Esophagus muscularis mucosa (tissue), 4 donors: ENCODE measurements around the gene TLX1. TPM values are rescaled to one million over a fixed set of nuclear protein-coding genes. Genes with fewer than 3 reads are reported as not detected.

ENCODE experiments used
- DNase-seq: peaks from one replicate; pipeline ENCODE4 v3.0.0-alpha.2; 2017; ENCODE audit errors: extremely low spot score
- H3K27ac ChIP-seq, 4 donors: fragments of 200-600 bp; sonication (generic); replicated peaks in 1 of 4; 1 replicate in 3 of 4; 2 replicates in 1 of 4; pipeline ENCODE4 v1.5.1; 2016 to 2019; ENCODE audit warnings: mild to moderate bottlenecking in 1 of 4
- H3K27me3 ChIP-seq, 4 donors: fragments of 200-600 bp; sonication (generic); one replicate each; pipeline versions ENCODE4 v1.5.1 to v1.6.0; 2016 to 2019
- H3K36me3 ChIP-seq, 4 donors: fragments of 200-600 bp; sonication (generic); one replicate each; pipeline ENCODE4 v1.5.1; 2016 to 2019
- H3K4me1 ChIP-seq, 4 donors: fragments of 200-600 bp; sonication (generic); one replicate each; pipeline ENCODE4 v1.5.1; 2016 to 2019
- H3K4me3 ChIP-seq, 4 donors: fragments of 200-600 bp; sonication (generic); 1 replicate in 2 of 4; 2 replicates in 2 of 4; pipeline ENCODE4 v1.5.1; 2016 to 2019; ENCODE audit warnings: mild to moderate bottlenecking in 4 of 4, moderate library complexity in 1 of 4
- H3K9me3 ChIP-seq, 4 donors: fragments of 200-600 bp; sonication (generic); 1 replicate in 3 of 4; 2 replicates in 1 of 4; pipeline ENCODE4 v1.5.1; 2016 to 2019
- EP300 ChIP-seq: sonication (generic); formaldehyde crosslinking; IDR thresholded peaks from one replicate; pipeline ENCODE4 v1.6.1; 2017; ENCODE audit warnings: antibody characterized with exemption
- POLR2A ChIP-seq: fragments of 450-650 bp; IDR thresholded peaks from one replicate; pipeline ENCODE4 v1.6.1; 2017; ENCODE audit warnings: antibody characterized with exemption, moderate library complexity, mild to moderate bottlenecking, low read depth
- POLR2AphosphoS5 ChIP-seq, 2 donors: sonication (generic); formaldehyde crosslinking; IDR thresholded peaks; one replicate each; pipeline ENCODE4 v1.6.1; 2017; ENCODE audit warnings: antibody characterized with exemption in 2 of 2
- WGBS: methylation state at CpG from one replicate; pipeline ENCODE4 v1.1.5; 2018; 5-methylcytosine and 5-hydroxymethylcytosine counted together
- intact Hi-C: fragments of 100-400 bp; cut with DNase I; formaldehyde crosslinking; loops from one replicate; pipeline ENCODE4 v1.15.1; 2023
- total RNA-seq, 4 donors: library from RNA; depleted of rRNA; stranded (reverse); fragments of >200 nt; gene quantifications; one replicate each; pipeline versions ENCODE4 v1.1.0 to v1.2.1, GENCODE V29; 2016
- TF ChIP-seq, protein P1 (sequence below), 3 experiments: fragments of 200-600 bp in 2 of 3; fragments of 450-650 bp in 1 of 3; sonication (generic) in 2 of 3; IDR thresholded peaks; one replicate each; pipeline ENCODE4 v1.5.1; 2017 to 2019; ENCODE audit warnings: antibody characterized with exemption in 3 of 3, mild to moderate bottlenecking in 2 of 3, moderate library complexity in 1 of 3

Gene TLX1
- total RNA-seq, 4 donors from 2014 or later = not detected

DNA sequence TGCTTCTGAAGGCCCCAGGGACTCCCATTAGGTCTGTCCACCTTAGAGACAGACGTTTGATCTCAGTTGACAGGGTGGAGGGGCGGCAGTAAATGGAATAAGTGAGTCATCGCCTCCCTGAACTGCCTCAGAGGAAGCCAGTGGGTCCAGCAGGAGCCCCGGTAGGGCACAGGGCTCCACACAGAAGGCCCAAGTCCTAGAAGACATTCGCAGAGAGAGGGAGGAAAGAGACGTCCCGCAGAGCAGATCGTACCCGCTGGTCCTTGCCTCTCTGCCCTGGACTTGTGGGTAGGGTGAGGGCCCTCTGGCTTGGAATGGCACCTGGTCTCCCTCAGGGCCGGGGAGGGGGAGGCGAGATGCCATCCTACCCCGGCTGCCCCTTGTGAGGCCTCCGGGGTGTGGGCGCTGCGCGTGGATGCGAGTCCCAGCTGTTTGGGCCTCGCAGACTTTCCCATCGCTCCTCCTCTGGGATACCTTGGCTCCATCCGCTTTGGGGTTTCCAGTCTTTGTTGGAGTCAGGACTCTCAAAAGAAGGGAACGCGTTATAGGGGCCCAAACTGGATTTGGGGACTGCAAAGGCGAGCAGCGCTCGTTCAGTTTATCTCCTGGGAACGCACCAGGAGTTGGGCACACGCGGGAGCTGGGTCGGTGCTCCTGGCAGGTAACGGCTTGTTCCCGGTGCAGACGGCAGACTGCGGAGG lies 5.1 kb downstream of the TLX1 start:
- H3K4me1 ChIP-seq = peaks cover 39 to 71% (median 54%) of the 10 kb centered on the region in 4 donors
- H3K9me3 ChIP-seq = no peaks in the 10 kb centered on the region
- peaks cover 6 to 100% (median 78%) of the 10 kb centered on the region in 4 donors for H3K27me3 ChIP-seq
- TF ChIP-seq POLR2A (no peak), POLR2AphosphoS5 (IDR thresholded peaks at IDR 0.05) (no peak), EP300 (no peak)
- TF ChIP-seq, protein P1, sequence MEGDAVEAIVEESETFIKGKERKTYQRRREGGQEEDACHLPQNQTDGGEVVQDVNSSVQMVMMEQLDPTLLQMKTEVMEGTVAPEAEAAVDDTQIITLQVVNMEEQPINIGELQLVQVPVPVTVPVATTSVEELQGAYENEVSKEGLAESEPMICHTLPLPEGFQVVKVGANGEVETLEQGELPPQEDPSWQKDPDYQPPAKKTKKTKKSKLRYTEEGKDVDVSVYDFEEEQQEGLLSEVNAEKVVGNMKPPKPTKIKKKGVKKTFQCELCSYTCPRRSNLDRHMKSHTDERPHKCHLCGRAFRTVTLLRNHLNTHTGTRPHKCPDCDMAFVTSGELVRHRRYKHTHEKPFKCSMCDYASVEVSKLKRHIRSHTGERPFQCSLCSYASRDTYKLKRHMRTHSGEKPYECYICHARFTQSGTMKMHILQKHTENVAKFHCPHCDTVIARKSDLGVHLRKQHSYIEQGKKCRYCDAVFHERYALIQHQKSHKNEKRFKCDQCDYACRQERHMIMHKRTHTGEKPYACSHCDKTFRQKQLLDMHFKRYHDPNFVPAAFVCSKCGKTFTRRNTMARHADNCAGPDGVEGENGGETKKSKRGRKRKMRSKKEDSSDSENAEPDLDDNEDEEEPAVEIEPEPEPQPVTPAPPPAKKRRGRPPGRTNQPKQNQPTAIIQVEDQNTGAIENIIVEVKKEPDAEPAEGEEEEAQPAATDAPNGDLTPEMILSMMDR (IDR thresholded peaks at IDR 0.05) = no peak
- no peak overlapping the region for H3K27ac ChIP-seq
- intact Hi-C loops = no loop called here
- DNase-seq = no peak
- no peak overlapping the region for H3K4me3 ChIP-seq
- WGBS = 16% methylated on average over 32 of the region's 33 CpGs
- H3K36me3 ChIP-seq = no peaks in the 10 kb centered on the region

DNA sequence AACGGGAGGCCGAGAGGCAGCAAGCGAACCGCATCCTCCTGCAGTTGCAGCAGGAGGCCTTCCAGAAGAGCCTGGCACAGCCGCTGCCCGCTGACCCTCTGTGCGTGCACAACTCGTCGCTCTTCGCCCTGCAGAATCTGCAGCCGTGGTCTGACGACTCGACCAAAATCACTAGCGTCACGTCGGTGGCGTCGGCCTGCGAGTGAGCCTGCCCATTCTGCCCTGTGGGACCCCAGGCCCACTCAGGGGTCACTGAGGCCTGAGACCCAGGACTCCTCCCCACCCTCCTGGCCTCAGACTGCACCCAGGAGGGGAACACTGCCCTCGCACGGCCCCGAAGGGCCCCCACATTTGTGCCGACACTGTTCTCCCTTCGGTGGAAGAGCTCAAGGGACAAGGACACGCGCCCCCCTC lies 5.6 kb downstream of the TLX1 start:
- TF ChIP-seq, protein P1 (IDR thresholded peaks at IDR 0.05) = no peak
- TF ChIP-seq POLR2A (no peak), POLR2AphosphoS5 (IDR thresholded peaks at IDR 0.05) (no peak), EP300 (no peak)
- H3K27me3 ChIP-seq = peaks cover 6 to 100% (median 78%) of the 10 kb centered on the region in 4 donors
- no peaks in the 10 kb centered on the region for H3K9me3 ChIP-seq
- no peak for DNase-seq
- H3K36me3 ChIP-seq = no peaks in the 10 kb centered on the region
- no peak overlapping the region for H3K27ac ChIP-seq
- H3K4me1 ChIP-seq = peaks cover 33 to 66% (median 48%) of the 10 kb centered on the region in 4 donors
- intact Hi-C loops = no loop called here
- H3K4me3 ChIP-seq = no peak overlapping the region
- 23% methylated on average over 10 of the region's 26 CpGs for WGBS

DNA sequence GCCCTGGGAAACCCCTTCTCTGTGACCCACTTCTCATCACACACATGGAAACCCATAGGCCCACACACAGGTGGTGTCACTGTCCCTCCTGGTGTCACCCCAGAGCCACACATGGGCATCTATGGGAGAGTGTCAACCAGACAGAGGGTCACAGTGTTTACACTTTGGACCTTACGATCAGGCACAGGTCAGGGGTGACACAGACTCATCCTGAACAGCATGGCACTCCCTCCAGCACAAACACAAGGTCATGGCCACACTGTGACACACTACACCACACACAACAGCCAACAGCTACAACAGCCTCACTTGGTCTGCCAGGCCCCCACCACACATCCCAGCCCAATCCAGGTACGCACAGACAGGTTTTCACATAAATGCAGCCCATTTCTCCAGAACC lies 6.2 kb downstream of the TLX1 start:
- Histone ChIP-seq H3K4me1 (peaks cover 32 to 66% (median 46%) of the 10 kb centered on the region in 4 donors), H3K4me3 (no peak overlapping the region), H3K27ac (no peak overlapping the region), H3K9me3 (no peaks in the 10 kb centered on the region), H3K27me3 (peaks cover 3 to 100% (median 79%) of the 10 kb centered on the region in 4 donors), H3K36me3 (no peaks in the 10 kb centered on the region)
- 53% methylated on average over 2 of the region's 2 CpGs for WGBS
- DNase-seq = no peak
- TF ChIP-seq EP300 (no peak), POLR2A (no peak), POLR2AphosphoS5 (IDR thresholded peaks at IDR 0.05) (no peak)
- TF ChIP-seq, protein P1 (IDR thresholded peaks at IDR 0.05) = no peak
- intact Hi-C loops = no loop called here

DNA sequence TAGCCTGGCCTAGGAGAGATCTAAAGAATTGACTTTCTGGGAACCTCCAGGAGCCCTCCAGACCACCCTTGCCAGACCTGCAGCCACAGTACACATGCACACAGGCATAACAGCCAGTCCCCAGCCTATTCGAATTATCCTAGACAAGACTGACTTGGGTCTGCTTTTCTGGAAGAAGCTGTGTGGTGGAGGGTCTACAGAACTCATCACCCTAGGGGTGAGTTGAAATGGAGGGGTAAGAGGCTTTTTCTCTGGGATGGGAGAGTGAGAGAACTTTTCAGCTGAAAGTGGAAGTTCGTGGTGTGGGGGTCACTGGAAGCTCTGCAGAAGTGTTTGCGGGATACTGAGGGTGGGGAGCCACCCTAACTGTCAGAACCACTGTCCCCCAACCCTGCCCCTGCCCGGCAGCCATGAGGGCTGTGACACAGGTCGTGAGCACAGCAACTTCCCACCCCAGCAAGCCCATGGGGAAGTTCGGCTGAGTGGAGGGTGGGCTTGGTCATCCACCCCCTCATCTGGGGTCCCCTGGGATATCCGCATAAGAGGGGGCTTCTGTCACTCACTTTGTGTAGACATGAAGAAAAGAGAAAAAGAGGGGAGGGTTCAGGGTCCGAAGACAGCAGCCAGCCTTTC lies 7.8 kb downstream of the TLX1 start:
- Histone ChIP-seq H3K27ac (no peak overlapping the region), H3K4me1 (peaks cover 28 to 56% (median 38%) of the 10 kb centered on the region in 4 donors), H3K27me3 (peaks cover 0 to 100% (median 78%) of the 10 kb centered on the region in 4 donors), H3K4me3 (no peak overlapping the region), H3K9me3 (no peaks in the 10 kb centered on the region), H3K36me3 (no peaks in the 10 kb centered on the region)
- no peak for DNase-seq
- 21% methylated on average over 6 of the region's 8 CpGs for WGBS
- intact Hi-C loops = no loop called here
- no peak for TF ChIP-seq POLR2A
- no peak for TF ChIP-seq POLR2AphosphoS5 (IDR thresholded peaks at IDR 0.05)
- no peak for TF ChIP-seq EP300

DNA sequence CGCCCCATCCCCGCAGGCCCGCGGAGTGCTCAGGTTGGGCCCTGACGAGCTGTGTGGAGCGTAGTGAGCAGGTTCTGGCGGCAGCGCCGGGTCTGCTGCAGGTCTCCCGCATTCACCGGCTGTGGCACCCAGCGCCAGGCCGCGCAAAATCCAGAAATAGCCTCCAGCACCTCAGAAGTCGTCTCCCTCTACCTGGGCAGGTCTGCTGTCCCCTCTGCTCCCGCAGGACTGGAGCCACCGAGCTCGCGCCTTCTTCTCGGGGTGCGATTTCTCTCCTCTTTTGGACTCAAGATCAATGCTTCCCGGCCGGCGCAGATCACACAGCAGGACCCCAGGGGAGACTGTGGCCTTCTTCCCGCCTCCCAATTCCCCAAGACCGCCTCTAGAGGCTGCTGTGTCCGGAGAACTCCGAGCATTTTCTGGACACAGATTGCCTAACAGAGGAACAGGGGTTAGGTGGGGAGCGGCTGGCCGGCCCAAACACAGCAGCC lies 8.4 kb downstream of the TLX1 start:
- 22% methylated on average over 26 of the region's 30 CpGs for WGBS
- Histone ChIP-seq H3K27me3 (peaks cover 0 to 100% (median 75%) of the 10 kb centered on the region in 4 donors), H3K27ac (no peak overlapping the region), H3K36me3 (no peaks in the 10 kb centered on the region), H3K4me3 (no peak overlapping the region), H3K4me1 (peaks cover 22 to 51% (median 33%) of the 10 kb centered on the region in 4 donors), H3K9me3 (no peaks in the 10 kb centered on the region)
- intact Hi-C loops = no loop called here
- TF ChIP-seq POLR2A (no peak), EP300 (no peak)
- TF ChIP-seq, protein P1 (IDR thresholded peaks at IDR 0.05) = peak in 1 of 3 experiments; percentile 20
- no peak for DNase-seq
